Activated naive CD8-positive, alpha-beta T cell (primary cell): ENCODE data around the gene BARX2.

Experiments used
- H3K27ac Mint-ChIP-seq: one replicate; pipeline ENCODE4 v1.8.0; 2021; ENCODE audit warnings: mixed read lengths
- H3K27me3 Mint-ChIP-seq: one replicate; pipeline ENCODE4 v1.8.0; 2021; ENCODE audit warnings: mixed read lengths
- H3K36me3 Mint-ChIP-seq: one replicate; pipeline ENCODE4 v1.8.0; 2021; ENCODE audit warnings: mixed read lengths
- H3K4me1 Mint-ChIP-seq: one replicate; pipeline ENCODE4 v1.8.0; 2021; ENCODE audit warnings: low read depth, mixed read lengths
- H3K4me3 Mint-ChIP-seq: one replicate; pipeline ENCODE4 v1.8.0; 2021; ENCODE audit warnings: mild to moderate bottlenecking, mixed read lengths
- H3K9me3 Mint-ChIP-seq: one replicate; pipeline ENCODE4 v1.8.0; 2021; ENCODE audit warnings: low read depth, mixed read lengths

The BARX2 gene

DNA sequence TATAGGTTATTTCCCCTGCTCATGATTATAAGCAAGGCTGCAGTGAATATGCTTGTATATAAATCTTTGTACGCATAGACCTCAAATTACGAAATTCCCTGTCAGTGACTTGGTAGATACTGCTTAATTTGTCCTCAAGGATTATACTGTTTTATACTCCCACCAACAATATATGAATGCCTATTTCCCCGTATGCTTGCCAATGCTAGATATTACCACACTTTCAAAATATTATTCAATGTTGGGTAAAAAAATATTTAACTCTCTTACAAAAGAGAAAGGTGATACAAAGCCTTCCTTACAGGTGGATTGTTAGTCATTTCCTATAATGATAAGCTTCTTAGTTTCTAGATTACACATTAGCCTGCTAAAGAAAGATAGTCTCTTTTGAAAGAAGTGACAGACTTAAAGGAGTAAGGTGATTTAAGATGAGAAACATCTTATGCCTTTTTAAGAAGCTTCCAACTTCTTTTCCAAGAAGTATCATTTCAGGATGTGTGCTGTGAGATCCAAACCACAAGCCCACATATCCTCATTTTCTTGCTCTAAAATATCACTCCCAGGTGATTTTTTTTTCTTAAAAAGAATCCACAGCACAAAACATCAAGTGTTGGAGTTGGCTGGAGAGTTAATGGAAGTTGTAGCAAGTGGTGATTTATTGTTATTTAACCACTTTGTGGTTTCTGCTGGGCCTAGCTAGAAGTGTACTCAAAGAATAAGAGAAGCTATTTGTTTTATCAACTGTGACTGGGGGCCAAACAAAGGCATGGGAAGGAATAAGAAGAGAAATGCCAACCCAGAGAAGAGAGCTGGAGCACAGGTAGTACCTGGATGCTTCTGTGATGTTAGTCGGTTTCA is 59.2 kb downstream of the BARX2 start:
- Mint-ChIP-seq H3K4me1 (no peaks in the 10 kb centered on the region), H3K27me3 (peaks cover 14% of the 10 kb centered on the region), H3K4me3 (no peak overlapping the region), H3K36me3 (peaks cover 3% of the 10 kb centered on the region), H3K9me3 (peaks cover 6% of the 10 kb centered on the region), H3K27ac (no peak overlapping the region)

GRCh38 chr11:129435499-129436245 is 60.0 kb downstream of the BARX2 start:
- Mint-ChIP-seq H3K36me3 (peaks cover 3% of the 10 kb centered on the region), H3K9me3 (peaks cover 6% of the 10 kb centered on the region), H3K4me3 (no peak overlapping the region), H3K27ac (no peak overlapping the region), H3K4me1 (no peaks in the 10 kb centered on the region), H3K27me3 (peaks cover 14% of the 10 kb centered on the region)

- peaks cover 12% of the 10 kb centered on the region for H3K27me3 Mint-ChIP-seq
- no peaks in the 10 kb centered on the region for H3K36me3 Mint-ChIP-seq
- H3K4me3 Mint-ChIP-seq = no peak overlapping the region
- H3K4me1 Mint-ChIP-seq = no peaks in the 10 kb centered on the region
- no peaks in the 10 kb centered on the region for H3K9me3 Mint-ChIP-seq
- H3K27ac Mint-ChIP-seq = no peak overlapping the region
These were observed 60.9 kb downstream of the BARX2 start for GRCh38 chr11:129436573-129436972.

- Mint-ChIP-seq H3K4me1 (no peaks in the 10 kb centered on the region), H3K36me3 (no peaks in the 10 kb centered on the region), H3K4me3 (no peak overlapping the region), H3K27ac (no peak overlapping the region), H3K27me3 (peaks cover 6% of the 10 kb centered on the region), H3K9me3 (no peaks in the 10 kb centered on the region)
These were observed 64.5 kb downstream of the BARX2 start for GRCh38 chr11:129440028-129440713.

- Mint-ChIP-seq H3K9me3 (no peaks in the 10 kb centered on the region), H3K4me1 (no peaks in the 10 kb centered on the region), H3K27ac (no peak overlapping the region), H3K27me3 (peaks cover 5% of the 10 kb centered on the region), H3K36me3 (no peaks in the 10 kb centered on the region), H3K4me3 (no peak overlapping the region)
These were observed 66.5 kb downstream of the BARX2 start for GRCh38 chr11:129442171-129442570.

DNA sequence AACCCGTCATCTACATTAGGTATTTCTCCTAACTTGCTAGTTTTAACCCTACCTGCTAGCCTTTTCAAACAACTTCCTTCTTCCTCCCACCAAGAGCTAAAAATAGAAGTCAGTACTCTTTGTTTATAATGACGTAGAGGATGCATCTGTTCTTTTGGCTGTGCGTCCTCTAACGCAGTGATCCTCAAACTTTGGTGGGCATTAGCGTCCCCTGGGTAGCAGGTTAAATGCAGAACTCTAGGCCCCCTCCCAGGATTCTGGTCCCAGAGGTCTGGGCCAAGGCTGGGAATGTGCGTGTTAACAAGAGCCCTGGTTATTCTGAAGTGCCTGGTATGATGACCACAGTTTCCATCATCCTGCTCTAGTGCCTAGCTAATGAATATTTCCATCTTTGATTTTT is 67.6 kb downstream of the BARX2 start:
- H3K36me3 Mint-ChIP-seq = no peaks in the 10 kb centered on the region
- no peaks in the 10 kb centered on the region for H3K9me3 Mint-ChIP-seq
- H3K4me1 Mint-ChIP-seq = no peaks in the 10 kb centered on the region
- H3K27ac Mint-ChIP-seq = no peak overlapping the region
- H3K4me3 Mint-ChIP-seq = no peak overlapping the region
- peaks cover 5% of the 10 kb centered on the region for H3K27me3 Mint-ChIP-seq

- no peaks in the 10 kb centered on the region for H3K27me3 Mint-ChIP-seq
- H3K27ac Mint-ChIP-seq = no peak overlapping the region
- no peaks in the 10 kb centered on the region for H3K36me3 Mint-ChIP-seq
- H3K4me1 Mint-ChIP-seq = no peaks in the 10 kb centered on the region
- no peaks in the 10 kb centered on the region for H3K9me3 Mint-ChIP-seq
- H3K4me3 Mint-ChIP-seq = no peak overlapping the region
These were observed 68.6 kb downstream of the BARX2 start for GRCh38 chr11:129444274-129444673.

GRCh38 chr11:129445226-129445625 is 69.6 kb downstream of the BARX2 start:
- Mint-ChIP-seq H3K36me3 (no peaks in the 10 kb centered on the region), H3K9me3 (no peaks in the 10 kb centered on the region), H3K27ac (no peak overlapping the region), H3K4me1 (no peaks in the 10 kb centered on the region), H3K27me3 (no peaks in the 10 kb centered on the region), H3K4me3 (no peak overlapping the region)

DNA sequence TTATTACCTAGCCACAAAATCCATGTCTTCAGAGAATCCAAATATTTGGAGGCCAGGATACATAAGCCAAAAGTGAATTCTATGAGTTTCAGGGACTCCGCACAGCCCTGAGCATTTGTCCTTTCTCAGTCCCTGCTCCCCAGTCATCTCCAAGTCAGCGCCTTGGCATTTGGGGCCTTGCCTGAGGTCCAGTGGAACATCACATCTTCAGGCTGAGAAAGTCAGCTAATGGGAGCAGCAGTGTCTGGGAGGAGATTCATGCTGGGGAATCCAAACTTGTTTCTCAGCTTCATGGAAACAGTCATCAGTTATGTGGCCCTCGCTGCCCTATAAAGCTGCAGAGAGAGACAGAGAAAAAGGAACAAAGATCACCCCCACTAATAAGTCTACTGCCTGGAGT is 70.9 kb downstream of the BARX2 start:
- Mint-ChIP-seq H3K9me3 (no peaks in the 10 kb centered on the region), H3K4me3 (no peak overlapping the region), H3K4me1 (no peaks in the 10 kb centered on the region), H3K27me3 (no peaks in the 10 kb centered on the region), H3K36me3 (no peaks in the 10 kb centered on the region), H3K27ac (no peak overlapping the region)

GRCh38 chr11:129447654-129448239 is 72.1 kb downstream of the BARX2 start:
- Mint-ChIP-seq H3K36me3 (no peaks in the 10 kb centered on the region), H3K27ac (no peak overlapping the region), H3K4me1 (no peaks in the 10 kb centered on the region), H3K4me3 (no peak overlapping the region), H3K27me3 (no peaks in the 10 kb centered on the region), H3K9me3 (no peaks in the 10 kb centered on the region)

DNA sequence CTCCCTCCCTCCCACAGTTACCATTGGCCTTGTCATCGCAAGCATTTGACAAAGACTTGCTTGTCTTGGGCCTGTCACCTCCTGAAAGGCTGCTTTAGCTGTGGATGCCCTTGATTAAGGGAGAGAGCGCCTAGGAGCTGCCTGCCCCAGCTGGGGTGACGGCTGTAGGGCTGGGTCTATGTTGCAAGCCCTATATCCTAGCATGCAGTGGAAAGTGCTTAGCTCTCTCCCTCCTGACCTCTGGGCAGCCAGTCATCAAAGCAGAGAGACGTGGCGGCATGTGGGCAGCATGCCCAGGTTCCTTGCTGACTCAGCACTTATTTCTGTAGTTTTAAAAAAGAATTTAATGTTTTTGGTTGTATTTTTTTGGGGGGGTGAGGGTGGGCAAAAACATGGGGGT is 75.9 kb downstream of the BARX2 start:
- H3K27ac Mint-ChIP-seq = no peak overlapping the region
- no peaks in the 10 kb centered on the region for H3K4me1 Mint-ChIP-seq
- no peaks in the 10 kb centered on the region for H3K36me3 Mint-ChIP-seq

GRCh38 chr11:129453293-129453721 is 77.7 kb downstream of the BARX2 start:
- Mint-ChIP-seq H3K4me1 (no peaks in the 10 kb centered on the region), H3K36me3 (no peaks in the 10 kb centered on the region), H3K4me3 (no peak overlapping the region), H3K27me3 (peaks cover 8% of the 10 kb centered on the region), H3K27ac (no peak overlapping the region), H3K9me3 (no peaks in the 10 kb centered on the region)

More for the DNA sequence above, 75.9 kb downstream of the BARX2 start:
- H3K27me3 Mint-ChIP-seq = no peaks in the 10 kb centered on the region
- H3K9me3 Mint-ChIP-seq = no peaks in the 10 kb centered on the region
- H3K4me3 Mint-ChIP-seq = no peak overlapping the region

- H3K4me3 Mint-ChIP-seq = no peak overlapping the region
- no peak overlapping the region for H3K27ac Mint-ChIP-seq
- peaks cover 8% of the 10 kb centered on the region for H3K27me3 Mint-ChIP-seq
These were observed 79.5 kb downstream of the BARX2 start for GRCh38 chr11:129455101-129455500.

GRCh38 chr11:129455756-129456655 is 80.4 kb downstream of the BARX2 start:
- H3K4me3 Mint-ChIP-seq = no peak overlapping the region
- no peaks in the 10 kb centered on the region for H3K9me3 Mint-ChIP-seq
- no peak overlapping the region for H3K27ac Mint-ChIP-seq
- H3K27me3 Mint-ChIP-seq = peaks cover 8% of the 10 kb centered on the region
- no peaks in the 10 kb centered on the region for H3K36me3 Mint-ChIP-seq
- H3K4me1 Mint-ChIP-seq = no peaks in the 10 kb centered on the region

More at GRCh38 chr11:129455101-129455500, 79.5 kb downstream of the BARX2 start:
- Mint-ChIP-seq H3K4me1 (no peaks in the 10 kb centered on the region), H3K9me3 (no peaks in the 10 kb centered on the region), H3K36me3 (no peaks in the 10 kb centered on the region)
